Measurements from ENCODE around the gene PLTP. TPM values are rescaled to one million over a fixed set of nuclear protein-coding genes. Genes with fewer than 3 reads are reported as not detected.
"Not testable (repeated sequence)": the region's sequence is repeated elsewhere in the genome, so short reads cannot be mapped to it uniquely, and the experiment has no call there.

The PLTP gene
- total RNA-seq, 1 donor from 2014 or later: 95.4 TPM

DNA sequence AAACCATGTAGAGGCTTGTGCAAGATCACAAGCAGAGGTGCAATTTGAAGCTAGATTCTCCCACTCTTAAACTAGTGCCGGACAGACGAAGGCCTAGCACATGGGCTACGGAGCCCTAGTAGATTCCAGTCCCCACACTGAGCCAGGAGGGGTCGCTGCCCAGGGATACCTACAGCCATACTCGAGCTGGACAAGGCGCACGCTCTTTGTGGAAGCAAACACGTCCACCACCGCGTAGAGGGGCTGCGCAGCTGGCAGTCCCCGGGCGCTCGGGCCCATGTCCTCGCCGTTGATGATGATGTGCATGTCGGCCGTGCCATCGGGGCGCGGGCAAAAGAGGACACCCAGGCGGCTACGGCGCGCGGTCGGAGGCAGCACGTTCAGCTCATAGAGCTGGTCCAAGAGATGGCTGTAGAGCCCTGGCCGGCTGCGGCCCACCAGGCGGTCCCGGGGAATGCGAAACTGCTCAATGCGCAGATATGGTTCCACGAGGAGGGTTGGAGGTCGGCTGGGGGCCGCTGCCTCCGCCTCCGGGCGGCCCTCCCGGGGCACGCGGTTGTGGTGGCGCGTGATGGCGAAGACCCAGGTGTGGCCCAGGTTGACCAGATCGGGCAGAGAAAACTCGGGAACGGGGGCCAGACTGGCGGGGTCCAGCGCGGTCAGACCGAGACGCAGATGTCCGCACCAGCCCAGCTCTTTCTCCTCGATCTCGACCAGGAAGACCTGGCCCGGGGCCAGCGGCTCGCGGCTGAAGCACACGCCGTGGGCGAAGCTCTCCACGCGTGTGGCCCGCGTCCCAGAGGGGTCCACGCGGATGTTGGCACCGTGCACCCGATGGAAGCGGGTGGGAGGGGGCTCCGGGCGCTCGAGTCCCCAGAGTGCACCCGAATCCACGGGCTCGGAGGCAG, 21.6 kb downstream of the PLTP start:
- intact Hi-C loops (cut with DNase I): loop anchor here (10.0 kb wide), 1 partner anchor 64 kb away; no protein-coding TSS in a partner anchor
- ATAC-seq: peak; percentile 90
- peak; percentile 91 for DNase-seq (ENCODE audit: low spot score)

DNA sequence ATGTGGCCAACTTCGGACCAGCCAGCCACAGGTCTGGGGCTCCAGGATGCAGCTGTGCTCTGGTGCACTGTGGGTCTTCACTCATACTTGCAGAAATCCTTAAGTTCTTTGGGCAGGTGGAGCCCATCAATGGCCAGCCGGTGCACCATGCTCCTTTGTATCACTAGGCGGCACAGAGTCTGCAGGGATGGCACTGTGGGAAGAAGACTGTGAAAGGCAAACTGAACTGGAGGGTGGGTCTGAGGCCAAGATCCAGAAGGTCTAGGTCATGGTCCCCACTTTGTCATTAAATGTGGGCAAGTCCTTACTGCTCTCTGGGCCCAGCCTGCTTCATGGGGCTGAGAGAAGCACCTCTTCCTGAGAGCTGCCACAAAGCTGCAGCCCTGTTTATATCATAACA, 23.3 kb downstream of the PLTP start:
- ATAC-seq: no peak
- DNase-seq (ENCODE audit: low spot score): no peak
- intact Hi-C loops (cut with DNase I): no loop called here

- DNase-seq (ENCODE audit: low spot score): no peak
- no peak for ATAC-seq
- intact Hi-C loops (cut with DNase I): no loop called here
Measured at GRCh38 chr20:45887346-45887715, 24.6 kb downstream of the PLTP start, which contains the start of gene SPATA25. SPATA25 (minus strand) TSS chr20:45887622; CDS start chr20:45887590, 32 bp downstream.

DNA sequence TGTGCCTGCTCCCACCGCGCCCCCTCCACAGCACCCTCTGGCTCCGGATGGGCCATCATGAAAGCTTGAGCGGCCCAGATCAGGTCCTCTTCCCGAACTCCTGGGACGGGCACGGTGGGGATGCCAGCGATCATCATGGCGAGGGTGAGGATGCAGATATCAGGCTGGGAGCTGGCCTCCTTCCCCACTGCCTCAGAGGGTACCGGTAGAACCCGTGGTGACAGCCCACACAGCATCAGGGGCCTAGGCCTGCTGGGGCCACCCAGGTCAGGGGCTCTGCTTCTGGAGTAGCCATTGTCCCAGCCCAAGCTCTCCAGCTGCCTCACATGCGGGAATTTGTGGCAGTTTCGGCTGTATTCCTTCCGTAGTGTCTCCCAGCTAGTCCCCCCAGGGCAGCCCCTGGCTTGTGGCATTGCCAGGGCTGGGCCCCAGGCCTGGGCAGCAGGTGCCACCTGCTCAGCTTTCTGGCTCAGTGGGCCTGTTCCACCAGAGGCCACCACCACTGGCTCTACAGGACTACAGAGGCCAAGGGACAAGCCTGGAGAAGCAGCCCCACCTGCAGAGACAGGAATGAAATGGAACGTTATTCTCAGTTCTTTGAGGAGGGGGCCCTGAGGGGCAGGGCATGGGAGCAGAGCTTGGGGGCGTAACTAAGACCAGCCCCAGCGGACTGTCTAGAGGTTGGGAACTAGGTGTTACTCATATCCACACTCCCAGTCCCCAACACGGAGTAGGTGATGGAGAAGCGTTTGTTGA, 25.2 kb downstream of the PLTP start:
- intact Hi-C loops (cut with DNase I): no loop called here
- ATAC-seq: no peak
- no peak for DNase-seq (ENCODE audit: low spot score)

- ATAC-seq: no peak
- intact Hi-C loops (cut with DNase I): no loop called here
- no peak for DNase-seq (ENCODE audit: low spot score)
Measured at GRCh38 chr20:45883100-45883469, 28.9 kb downstream of the PLTP start.

DNA sequence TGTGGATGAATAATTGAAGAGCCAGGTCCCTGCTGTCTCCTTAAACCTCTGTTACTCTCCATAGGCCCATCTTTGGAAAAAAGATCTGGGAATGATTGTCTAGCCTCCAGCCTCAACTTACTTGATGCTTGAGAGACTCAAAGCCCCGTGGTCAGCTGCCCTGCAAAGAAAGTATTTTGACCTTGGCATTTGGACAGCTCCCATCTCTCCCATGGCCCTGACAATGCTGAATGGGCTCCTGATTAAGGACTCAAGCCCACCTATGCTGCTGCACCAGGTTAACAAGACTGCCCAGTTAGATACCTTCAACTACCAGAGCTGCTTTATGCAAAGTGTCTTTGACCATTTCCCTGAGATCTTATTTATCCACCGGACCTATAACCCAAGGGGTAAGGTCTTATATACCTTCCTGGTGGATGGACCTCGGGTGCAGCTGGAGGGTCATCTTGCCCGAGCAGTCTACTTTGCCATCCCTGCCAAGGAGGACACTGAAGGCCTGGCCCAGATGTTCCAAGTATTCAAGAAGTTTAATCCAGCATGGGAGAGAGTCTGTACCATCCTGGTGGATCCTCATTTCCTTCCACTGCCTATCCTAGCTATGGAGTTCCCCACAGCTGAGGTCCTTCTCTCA, 29.4 kb downstream of the PLTP start:
- DNase-seq (ENCODE audit: low spot score): no peak
- intact Hi-C loops (cut with DNase I): no loop called here
- ATAC-seq: no peak

DNA sequence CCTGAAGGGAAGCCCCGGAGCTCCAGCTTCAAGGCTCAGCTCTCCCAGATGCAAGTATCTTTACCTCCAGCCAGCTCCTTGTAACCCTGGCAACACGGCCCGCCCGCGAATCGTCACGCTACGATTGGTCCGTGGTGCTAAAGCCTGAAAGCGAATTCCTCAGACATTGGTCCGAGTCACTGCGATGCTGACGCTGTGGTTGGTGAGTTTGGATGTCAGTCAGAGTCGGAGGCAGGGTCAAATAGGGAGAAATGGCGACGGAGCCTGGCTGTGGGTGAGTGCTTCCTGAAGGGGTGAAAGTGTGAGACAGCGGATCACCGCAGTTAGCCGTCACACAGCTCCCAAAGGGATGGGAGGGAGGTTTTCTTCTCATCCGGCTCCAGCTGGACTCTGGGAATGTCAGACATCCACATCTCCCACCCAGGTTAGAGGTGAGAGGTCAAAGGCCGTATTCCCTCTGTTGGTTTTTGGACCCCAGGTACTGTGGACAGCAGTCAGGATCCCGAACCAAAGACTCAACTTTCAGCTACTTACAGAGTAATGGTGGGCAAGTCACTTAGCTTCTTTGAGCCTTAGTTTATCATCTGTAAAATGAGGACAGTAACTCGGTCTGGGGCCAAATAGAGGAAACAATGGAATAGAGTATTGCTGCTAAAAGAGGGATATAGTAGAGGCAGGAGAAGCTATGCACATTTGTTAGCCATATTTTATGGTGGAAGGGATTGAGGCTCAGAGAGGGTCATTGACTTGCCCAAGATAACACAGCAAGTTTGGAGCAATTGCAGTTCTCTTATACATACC, 30.8 kb downstream of the PLTP start, which contains the start of gene ZSWIM1:
TSS of gene ZSWIM1 (plus strand) at position 240 of the 801 bp plus-strand sequence. CDS start 1,366 bp downstream, outside the sequence.
- DNase-seq (ENCODE audit: low spot score) (peak; percentile 100), ATAC-seq (peak; percentile 99)
- intact Hi-C loops (cut with DNase I): no loop called here

- intact Hi-C loops (cut with DNase I): no loop called here
- ATAC-seq (no peak), DNase-seq (ENCODE audit: low spot score) (no peak)
Measured at GRCh38 chr20:45878076-45878761, 33.7 kb downstream of the PLTP start.

GRCh38 chr20:45874576-45874975, 37.4 kb downstream of the PLTP start:
- DNase-seq (ENCODE audit: low spot score) (no peak), ATAC-seq (no peak)
- intact Hi-C loops (cut with DNase I): no loop called here

DNA sequence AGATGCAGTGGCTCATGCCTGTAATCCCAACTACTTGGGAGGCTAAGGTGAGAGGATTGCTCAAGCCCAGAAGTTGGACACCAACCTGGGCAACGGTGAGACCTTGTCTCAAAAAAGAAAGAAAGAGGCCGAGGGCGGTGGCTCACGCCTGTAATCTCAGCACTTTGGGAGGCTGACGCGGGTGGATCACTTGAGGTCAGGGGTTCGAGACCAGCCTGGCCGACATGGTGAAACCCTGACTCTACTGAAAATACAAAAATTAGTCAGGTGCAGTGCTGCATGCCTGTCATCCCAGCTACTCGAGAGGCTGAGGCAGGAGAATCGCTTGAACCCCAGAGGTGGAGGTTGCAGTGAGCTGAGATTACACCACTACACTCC, 37.9 kb downstream of the PLTP start:
- ATAC-seq; intact Hi-C loops (cut with DNase I); DNase-seq (ENCODE audit: low spot score): not testable (repeated sequence)

DNA sequence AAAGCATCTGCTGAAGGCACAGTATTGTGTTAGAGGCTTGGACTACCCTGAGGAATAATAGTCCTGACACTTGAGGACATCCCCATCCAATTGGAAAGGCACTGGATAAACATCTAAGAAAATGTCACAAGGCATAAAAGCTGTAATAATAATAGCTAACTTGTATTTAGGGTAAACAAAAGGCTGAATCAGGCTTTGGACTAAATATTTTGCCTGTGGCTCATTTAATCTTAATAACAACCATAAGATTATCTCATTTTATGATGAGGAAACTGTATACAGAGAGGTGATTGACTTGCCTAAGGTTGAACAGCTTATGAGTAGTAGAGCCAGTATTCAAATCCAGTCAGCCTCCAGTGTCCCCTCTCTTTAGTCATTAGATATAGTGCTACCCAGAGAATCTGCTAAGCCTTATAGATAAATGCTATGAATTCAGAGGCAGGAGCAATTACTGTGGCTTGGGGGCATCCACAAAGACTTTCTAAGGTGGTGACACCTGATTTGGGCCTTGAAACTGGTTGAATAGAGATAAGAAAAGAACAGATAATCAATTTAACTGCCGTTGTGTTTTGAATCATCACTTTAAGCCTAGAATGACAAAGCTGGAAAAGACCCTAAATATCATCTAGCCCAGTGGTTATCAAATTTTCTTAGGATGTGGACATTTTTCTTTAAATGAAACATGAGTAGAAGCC, 38.4 kb downstream of the PLTP start:
- intact Hi-C loops (cut with DNase I): no loop called here
- ATAC-seq (no peak), DNase-seq (ENCODE audit: low spot score) (no peak)

- intact Hi-C loops (cut with DNase I): no loop called here
- no peak for ATAC-seq
- DNase-seq (ENCODE audit: low spot score): no peak
Measured at GRCh38 chr20:45872626-45873025, 39.3 kb downstream of the PLTP start.

DNA sequence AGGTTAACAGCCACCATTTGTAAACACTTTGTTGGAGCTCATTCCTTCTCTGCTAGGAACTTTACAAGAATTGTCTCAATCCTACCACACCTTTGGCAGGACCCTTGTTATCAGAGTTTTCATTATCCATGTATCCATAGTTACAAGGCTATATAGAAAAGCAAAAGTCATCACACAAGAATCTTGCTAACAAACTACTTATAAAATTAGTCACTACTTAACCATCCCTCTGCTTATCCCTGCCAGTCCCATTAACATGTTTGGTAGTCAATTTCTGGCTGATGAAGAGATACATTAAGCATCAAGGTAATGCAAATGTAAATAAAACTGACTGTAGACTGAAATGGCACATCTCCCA, 44.2 kb downstream of the PLTP start:
- intact Hi-C loops (cut with DNase I): no loop called here
- DNase-seq (ENCODE audit: low spot score) (no peak), ATAC-seq (no peak)

GRCh38 chr20:45867136-45867818, 44.7 kb downstream of the PLTP start:
- intact Hi-C loops (cut with DNase I): no loop called here
- no peak for DNase-seq (ENCODE audit: low spot score)
- no peak for ATAC-seq

- no peak for ATAC-seq
Measured at GRCh38 chr20:45866454-45866853, 45.5 kb downstream of the PLTP start.

GRCh38 chr20:45863543-45864470, 48.1 kb downstream of the PLTP start:
- intact Hi-C loops (cut with DNase I): no loop called here
- ATAC-seq (peak; percentile 56), DNase-seq (ENCODE audit: low spot score) (no peak)

More at GRCh38 chr20:45866454-45866853, 45.5 kb downstream of the PLTP start:
- intact Hi-C loops (cut with DNase I): no loop called here
- no peak for DNase-seq (ENCODE audit: low spot score)

Measured in sciatic nerve (tissue), 2 donors.